ENCODE data around the gene SPI1.

The SPI1 gene

DNA sequence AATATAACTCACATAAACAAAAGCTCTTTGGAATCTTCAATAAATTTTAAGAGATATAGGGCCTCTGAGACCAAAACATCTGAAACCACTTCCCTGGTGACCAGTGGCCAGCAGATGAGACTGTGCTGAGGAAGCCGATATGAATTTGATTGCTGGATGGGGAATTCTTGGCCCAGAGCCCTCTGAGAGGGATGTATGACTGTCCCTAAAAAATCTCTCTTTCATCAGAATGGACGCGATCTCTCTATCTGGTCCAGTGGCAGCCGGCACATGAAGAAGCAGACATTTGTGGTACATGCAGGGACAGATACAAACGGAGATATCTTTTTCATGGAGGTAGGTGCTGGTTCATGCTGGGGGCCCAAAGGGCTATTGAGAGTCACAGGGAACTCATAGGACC lies 63.4 kb downstream of the SPI1 start:
- in situ Hi-C loops (cut with MboI; ENCODE audit: low pct_unique_long_range_greater_than_20kb, low sequenced_read_pairs, unreplicated experiment), result no loop called here
- no peak for DNase-seq (ENCODE audit: low spot score)

DNA sequence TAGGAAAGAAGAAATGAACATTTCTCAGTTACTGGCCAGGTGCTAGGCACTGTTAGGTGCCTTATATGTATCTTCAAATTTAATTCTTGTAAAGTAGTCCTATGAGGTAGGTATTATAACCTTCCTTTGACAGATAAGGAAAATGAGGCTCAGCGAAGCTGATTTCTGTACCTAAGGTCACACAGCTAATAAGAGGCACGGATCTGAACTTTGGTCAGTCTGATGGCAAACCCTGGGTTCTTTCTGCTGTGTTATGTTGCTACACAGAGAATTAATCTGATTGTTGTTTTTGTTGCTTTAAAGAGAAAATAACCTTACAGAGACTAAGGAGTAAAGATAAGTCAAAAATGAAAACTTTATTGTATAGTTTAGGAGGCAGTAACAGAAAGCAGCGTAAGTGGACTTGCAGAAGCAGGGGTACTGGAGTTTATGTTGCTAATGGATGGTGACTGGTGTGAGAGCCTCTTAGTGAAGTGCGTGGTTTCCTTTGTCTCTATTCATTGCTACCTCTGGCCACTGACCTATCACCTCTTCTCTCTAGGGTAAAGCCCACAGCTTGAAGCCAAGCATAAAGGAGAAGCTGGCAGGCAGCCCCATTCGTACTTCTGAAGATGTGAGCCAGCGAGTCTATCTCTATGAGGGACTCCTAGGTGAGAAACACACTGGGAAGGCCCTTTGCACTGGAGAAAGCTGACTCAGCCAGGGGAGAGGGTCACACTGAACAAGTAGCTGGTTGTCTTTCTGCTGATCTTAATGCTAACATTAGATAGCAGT lies 70.1 kb downstream of the SPI1 start:
- in situ Hi-C loops (cut with MboI; ENCODE audit: low pct_unique_long_range_greater_than_20kb, low sequenced_read_pairs, unreplicated experiment), result no loop called here
- no peak for DNase-seq (ENCODE audit: low spot score)
- TF ChIP-seq, protein P1, sequence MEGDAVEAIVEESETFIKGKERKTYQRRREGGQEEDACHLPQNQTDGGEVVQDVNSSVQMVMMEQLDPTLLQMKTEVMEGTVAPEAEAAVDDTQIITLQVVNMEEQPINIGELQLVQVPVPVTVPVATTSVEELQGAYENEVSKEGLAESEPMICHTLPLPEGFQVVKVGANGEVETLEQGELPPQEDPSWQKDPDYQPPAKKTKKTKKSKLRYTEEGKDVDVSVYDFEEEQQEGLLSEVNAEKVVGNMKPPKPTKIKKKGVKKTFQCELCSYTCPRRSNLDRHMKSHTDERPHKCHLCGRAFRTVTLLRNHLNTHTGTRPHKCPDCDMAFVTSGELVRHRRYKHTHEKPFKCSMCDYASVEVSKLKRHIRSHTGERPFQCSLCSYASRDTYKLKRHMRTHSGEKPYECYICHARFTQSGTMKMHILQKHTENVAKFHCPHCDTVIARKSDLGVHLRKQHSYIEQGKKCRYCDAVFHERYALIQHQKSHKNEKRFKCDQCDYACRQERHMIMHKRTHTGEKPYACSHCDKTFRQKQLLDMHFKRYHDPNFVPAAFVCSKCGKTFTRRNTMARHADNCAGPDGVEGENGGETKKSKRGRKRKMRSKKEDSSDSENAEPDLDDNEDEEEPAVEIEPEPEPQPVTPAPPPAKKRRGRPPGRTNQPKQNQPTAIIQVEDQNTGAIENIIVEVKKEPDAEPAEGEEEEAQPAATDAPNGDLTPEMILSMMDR (IDR thresholded peaks at IDR 0.05; ENCODE audit: extremely low read depth, insufficient read depth, missing control alignments), result no peak

More for the DNA sequence above, 63.4 kb downstream of the SPI1 start:
- TF ChIP-seq, protein P1 (IDR thresholded peaks at IDR 0.05; ENCODE audit: extremely low read depth, insufficient read depth, missing control alignments), result no peak

DNA sequence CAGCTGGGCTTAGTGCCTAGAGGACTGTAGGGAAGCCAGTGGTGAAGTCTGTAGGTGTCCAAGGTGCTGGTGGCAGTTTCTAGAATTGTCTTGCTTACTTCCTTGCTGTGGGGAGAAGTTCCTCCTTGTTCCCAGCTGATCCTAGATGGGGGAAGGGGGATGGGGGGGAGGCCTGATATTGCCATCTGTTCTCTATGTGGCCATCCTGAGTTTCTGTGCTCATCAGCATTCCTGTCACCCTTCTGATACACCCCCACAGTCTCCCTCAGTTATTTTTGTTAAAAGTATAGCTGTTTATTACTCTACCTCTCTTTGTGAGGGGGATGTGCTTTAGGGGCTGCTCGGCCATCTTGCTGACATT lies 71.9 kb downstream of the SPI1 start:
- DNase-seq (ENCODE audit: low spot score), result no peak
- in situ Hi-C loops (cut with MboI; ENCODE audit: low pct_unique_long_range_greater_than_20kb, low sequenced_read_pairs, unreplicated experiment), result no loop called here
- TF ChIP-seq, protein P1 (IDR thresholded peaks at IDR 0.05; ENCODE audit: extremely low read depth, insufficient read depth, missing control alignments), result no peak

DNA sequence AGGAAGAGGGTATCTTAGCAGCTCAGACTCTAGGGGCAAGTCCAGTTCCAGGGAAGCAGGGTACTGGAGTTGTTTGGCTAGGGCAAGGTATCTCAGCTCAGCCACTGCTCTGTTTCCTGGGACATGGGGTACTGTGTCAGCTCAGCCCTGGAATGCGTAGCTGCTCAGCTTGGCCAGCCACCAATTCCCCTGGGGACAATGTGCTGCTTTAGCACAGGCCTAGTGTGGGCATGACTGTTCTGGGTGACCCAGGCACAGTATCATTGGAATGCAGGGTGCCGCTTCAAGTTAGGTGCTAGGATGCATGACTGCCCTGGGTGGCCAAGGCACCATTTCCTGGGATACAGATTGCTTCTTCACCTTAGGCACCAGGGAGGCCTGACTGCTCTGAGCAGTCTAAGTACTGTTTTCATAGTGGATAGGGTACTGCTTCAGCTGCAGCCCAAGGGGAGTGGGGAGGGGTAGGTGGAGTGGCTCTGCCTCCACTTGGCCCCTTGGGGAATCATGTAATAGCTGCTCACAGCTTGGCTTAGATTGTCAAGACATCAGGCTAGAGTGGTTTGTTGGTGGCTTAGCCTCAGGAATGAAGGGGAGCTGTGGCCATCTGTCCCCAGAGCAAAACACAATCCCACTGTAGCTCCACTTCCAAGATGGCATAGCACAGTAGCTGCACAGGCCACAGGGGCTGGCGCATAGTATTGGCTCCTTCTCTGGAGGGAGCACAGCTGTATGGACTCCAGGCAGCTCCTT lies 72.4 kb downstream of the SPI1 start:
- in situ Hi-C loops (cut with MboI; ENCODE audit: low pct_unique_long_range_greater_than_20kb, low sequenced_read_pairs, unreplicated experiment), result no loop called here
- TF ChIP-seq, protein P1 (IDR thresholded peaks at IDR 0.05; ENCODE audit: extremely low read depth, insufficient read depth, missing control alignments), result no peak
- no peak for DNase-seq (ENCODE audit: low spot score)

Data from GM13977 (cell line).